ENCODE measurements around the gene SURF1.
"Not testable (repeated sequence)": the region's sequence is repeated elsewhere in the genome, so short reads cannot be mapped to it uniquely, and the experiment has no call there.

Gene SURF1

GRCh38 chr9:133333011-133333410, 23.3 kb downstream of the SURF1 start:
- no peaks in the 10 kb centered on the region for H3K27me3 Mint-ChIP-seq
- H3K27ac Mint-ChIP-seq = no peak overlapping the region
- peaks cover 78% of the 10 kb centered on the region for H3K4me1 Mint-ChIP-seq
- ATAC-seq = no peak
- peaks cover 69% of the 10 kb centered on the region for H3K36me3 Mint-ChIP-seq
- H3K4me3 Mint-ChIP-seq = no peak overlapping the region
- no peaks in the 10 kb centered on the region for H3K9me3 Mint-ChIP-seq

GRCh38 chr9:133332381-133332730, 23.9 kb downstream of the SURF1 start:
- Mint-ChIP-seq H3K27ac (no peak overlapping the region), H3K4me1 (peaks cover 72% of the 10 kb centered on the region), H3K36me3 (peaks cover 66% of the 10 kb centered on the region), H3K4me3 (no peak overlapping the region), H3K27me3 (no peaks in the 10 kb centered on the region), H3K9me3 (no peaks in the 10 kb centered on the region)
- ATAC-seq = no peak

- Mint-ChIP-seq H3K27me3 (no peaks in the 10 kb centered on the region), H3K9me3 (no peaks in the 10 kb centered on the region), H3K27ac (no peak overlapping the region), H3K36me3 (peaks cover 66% of the 10 kb centered on the region), H3K4me3 (no peak overlapping the region), H3K4me1 (peaks cover 69% of the 10 kb centered on the region)
- ATAC-seq = no peak
Observed at GRCh38 chr9:133331641-133332380, 24.5 kb downstream of the SURF1 start.

GRCh38 chr9:133331221-133331620, 25.1 kb downstream of the SURF1 start:
- Mint-ChIP-seq H3K9me3 (no peaks in the 10 kb centered on the region), H3K27me3 (no peaks in the 10 kb centered on the region), H3K4me3 (no peak overlapping the region), H3K4me1 (peaks cover 63% of the 10 kb centered on the region), H3K27ac (no peak overlapping the region), H3K36me3 (peaks cover 65% of the 10 kb centered on the region)
- ATAC-seq = no peak

GRCh38 chr9:133329306-133330156, 26.8 kb downstream of the SURF1 start:
- not testable (repeated sequence) for H3K4me3 Mint-ChIP-seq, ATAC-seq, H3K9me3 Mint-ChIP-seq, H3K27me3 Mint-ChIP-seq, H3K27ac Mint-ChIP-seq
- Mint-ChIP-seq H3K36me3 (peaks cover 54% of the 10 kb centered on the region), H3K4me1 (peaks cover 48% of the 10 kb centered on the region)

- ATAC-seq = no peak
- peaks cover 4% of the 10 kb centered on the region for H3K9me3 Mint-ChIP-seq
- H3K27me3 Mint-ChIP-seq = peaks cover 3% of the 10 kb centered on the region
- H3K4me1 Mint-ChIP-seq = peaks cover 39% of the 10 kb centered on the region
- H3K27ac Mint-ChIP-seq = no peak overlapping the region
- H3K36me3 Mint-ChIP-seq = peaks cover 40% of the 10 kb centered on the region
- no peak overlapping the region for H3K4me3 Mint-ChIP-seq
Observed at GRCh38 chr9:133327834-133328484, 28.3 kb downstream of the SURF1 start.

- not testable (repeated sequence) for ATAC-seq, H3K27ac Mint-ChIP-seq, H3K4me3 Mint-ChIP-seq, H3K27me3 Mint-ChIP-seq, H3K9me3 Mint-ChIP-seq
- peaks cover 31% of the 10 kb centered on the region for H3K36me3 Mint-ChIP-seq
- H3K4me1 Mint-ChIP-seq = peaks cover 31% of the 10 kb centered on the region
Observed at GRCh38 chr9:133327021-133327420, 29.3 kb downstream of the SURF1 start.

- H3K27ac Mint-ChIP-seq = no peak overlapping the region
- H3K9me3 Mint-ChIP-seq = peaks cover 4% of the 10 kb centered on the region
- no peak for ATAC-seq
- H3K4me3 Mint-ChIP-seq = no peak overlapping the region
- peaks cover 24% of the 10 kb centered on the region for H3K27me3 Mint-ChIP-seq
- peaks cover 8% of the 10 kb centered on the region for H3K36me3 Mint-ChIP-seq
- peaks cover 8% of the 10 kb centered on the region for H3K4me1 Mint-ChIP-seq
Observed at GRCh38 chr9:133323991-133324703, 32.1 kb downstream of the SURF1 start.

- Mint-ChIP-seq H3K4me3 (no peak overlapping the region), H3K9me3 (peaks cover 4% of the 10 kb centered on the region), H3K27ac (no peak overlapping the region), H3K36me3 (no peaks in the 10 kb centered on the region), H3K4me1 (no peaks in the 10 kb centered on the region), H3K27me3 (peaks cover 27% of the 10 kb centered on the region)
- ATAC-seq = no peak
Observed at GRCh38 chr9:133323211-133323610, 33.1 kb downstream of the SURF1 start.

- no peaks in the 10 kb centered on the region for H3K4me1 Mint-ChIP-seq
- H3K9me3 Mint-ChIP-seq = peaks cover 4% of the 10 kb centered on the region
- ATAC-seq = no peak
- H3K27ac Mint-ChIP-seq = no peak overlapping the region
- no peaks in the 10 kb centered on the region for H3K36me3 Mint-ChIP-seq
- no peak overlapping the region for H3K4me3 Mint-ChIP-seq
- peaks cover 32% of the 10 kb centered on the region for H3K27me3 Mint-ChIP-seq
Observed at GRCh38 chr9:133322701-133323100, 33.6 kb downstream of the SURF1 start.

GRCh38 chr9:133321411-133321935, 34.8 kb downstream of the SURF1 start:
- Mint-ChIP-seq H3K27ac (no peak overlapping the region), H3K36me3 (no peaks in the 10 kb centered on the region), H3K4me1 (no peaks in the 10 kb centered on the region), H3K27me3 (peaks cover 42% of the 10 kb centered on the region), H3K9me3 (peaks cover 4% of the 10 kb centered on the region), H3K4me3 (no peak overlapping the region)
- ATAC-seq = no peak

- ATAC-seq = no peak
- no peaks in the 10 kb centered on the region for H3K36me3 Mint-ChIP-seq
Observed at GRCh38 chr9:133320421-133320881, 35.8 kb downstream of the SURF1 start.

GRCh38 chr9:133317551-133317950, 38.7 kb downstream of the SURF1 start:
- H3K9me3 Mint-ChIP-seq, H3K4me3 Mint-ChIP-seq, ATAC-seq, H3K27ac Mint-ChIP-seq, H3K4me1 Mint-ChIP-seq, H3K36me3 Mint-ChIP-seq: not testable (repeated sequence)
- H3K27me3 Mint-ChIP-seq = peaks cover 34% of the 10 kb centered on the region

More at GRCh38 chr9:133320421-133320881, 35.8 kb downstream of the SURF1 start:
- Mint-ChIP-seq H3K4me3 (no peak overlapping the region), H3K4me1 (no peaks in the 10 kb centered on the region), H3K27me3 (peaks cover 42% of the 10 kb centered on the region), H3K27ac (no peak overlapping the region), H3K9me3 (peaks cover 4% of the 10 kb centered on the region)

- Mint-ChIP-seq H3K27ac (no peak overlapping the region), H3K36me3 (no peaks in the 10 kb centered on the region), H3K4me3 (no peak overlapping the region)
Observed at GRCh38 chr9:133315997-133316396, 40.3 kb downstream of the SURF1 start.

GRCh38 chr9:133309608-133310007, 46.7 kb downstream of the SURF1 start:
- Mint-ChIP-seq H3K4me1 (no peaks in the 10 kb centered on the region), H3K36me3 (no peaks in the 10 kb centered on the region), H3K9me3 (no peaks in the 10 kb centered on the region), H3K27ac (no peak overlapping the region), H3K4me3 (no peak overlapping the region), H3K27me3 (peaks cover 44% of the 10 kb centered on the region)
- ATAC-seq = no peak

More at GRCh38 chr9:133315997-133316396, 40.3 kb downstream of the SURF1 start:
- no peak for ATAC-seq
- Mint-ChIP-seq H3K27me3 (peaks cover 22% of the 10 kb centered on the region), H3K4me1 (no peaks in the 10 kb centered on the region), H3K9me3 (no peaks in the 10 kb centered on the region)
